WTC11 (cell line): ENCODE data around the gene KNL1. TPM values are rescaled to one million over a fixed set of nuclear protein-coding genes. Genes with fewer than 3 reads are reported as not detected.

ENCODE experiments used
- ATAC-seq: fragments of 200-7000 bp; cut with Tn5 transposase; 2 replicates; pipeline ENCODE4 v1.10.0; 2021; ENCODE audit warnings: mild to moderate bottlenecking, moderate library complexity
- CTCF ChIA-PET: fragments of 300-600 bp; sonication (Branson Sonifier 250); formaldehyde crosslinking; loops from one replicate; lab custom pipeline; 2021; ENCODE audit warnings: antibody characterized with exemption; lab: Charles Lee
- POLR2A ChIA-PET: fragments of 350-600 bp; sonication (Branson Sonifier 250); formaldehyde crosslinking; loops from one replicate; lab custom pipeline; 2021; ENCODE audit warnings: antibody characterized with exemption; lab: Charles Lee
- DNase-seq: peaks from one replicate; pipeline ENCODE4 v3.0.0; 2021; ENCODE audit warnings: low spot score
- H3K27ac Mint-ChIP-seq: 2 replicates; pipeline ENCODE4 v1.8.0; 2021; ENCODE audit warnings: mixed read lengths
- H3K27me3 Mint-ChIP-seq: 2 replicates; pipeline ENCODE4 v1.8.0; 2021; ENCODE audit warnings: low read depth, mild to moderate bottlenecking, moderate library complexity, mixed read lengths
- H3K36me3 Mint-ChIP-seq: 2 replicates; pipeline ENCODE4 v1.8.0; 2021; ENCODE audit warnings: mixed read lengths
- H3K4me1 Mint-ChIP-seq: 2 replicates; pipeline ENCODE4 v1.8.0; 2022; ENCODE audit warnings: mixed read lengths
- H3K4me3 Mint-ChIP-seq: 2 replicates; pipeline ENCODE4 v1.8.0; 2021; ENCODE audit warnings: mild to moderate bottlenecking, moderate library complexity, mixed read lengths
- H3K9me3 Mint-ChIP-seq: 2 replicates; pipeline ENCODE4 v1.8.0; 2021; ENCODE audit warnings: mixed read lengths
- EMX1 ChIP-seq: fragments of 250-450 bp; sonication (Bioruptor Pico); IDR thresholded peaks from 2 replicates; pipeline ENCODE4 v1.8.0; 2021; ENCODE audit warnings: mild to moderate bottlenecking
- ESRRA ChIP-seq: sonication (generic); formaldehyde crosslinking; IDR thresholded peaks from 2 replicates; pipeline ENCODE4 v1.8.1; 2022; ENCODE audit warnings: mild to moderate bottlenecking, missing genetic modification reagents, borderline replicate concordance
- JAZF1 ChIP-seq: fragments of 250-450 bp; sonication (Bioruptor Pico); IDR thresholded peaks from 2 replicates; pipeline ENCODE4 v1.9.0; 2021; ENCODE audit warnings: moderate library complexity, mild to moderate bottlenecking, inconsistent platforms
- JUN ChIP-seq: sonication (generic); formaldehyde crosslinking; IDR thresholded peaks from 2 replicates; pipeline ENCODE4 v1.8.0; 2023; ENCODE audit warnings: mild to moderate bottlenecking, missing genetic modification reagents
- MYBL2 ChIP-seq: sonication (generic); formaldehyde crosslinking; IDR thresholded peaks from 2 replicates; pipeline ENCODE4 v1.8.1; 2023; ENCODE audit warnings: mild to moderate bottlenecking, moderate library complexity, missing genetic modification reagents
- NFYB ChIP-seq: sonication (generic); formaldehyde crosslinking; conservative IDR thresholded peaks from 2 replicates; pipeline ENCODE4 v1.8.0; 2022; ENCODE audit warnings: low read depth, missing genetic modification reagents
- NR3C1 ChIP-seq: sonication (generic); formaldehyde crosslinking; conservative IDR thresholded peaks from 2 replicates; pipeline ENCODE4 v1.8.1; 2023; ENCODE audit warnings: low read depth, mild to moderate bottlenecking, missing genetic modification reagents
- SOX15 ChIP-seq: fragments of 250-450 bp; sonication (Bioruptor Pico); IDR thresholded peaks from 2 replicates; pipeline ENCODE4 v1.9.0; 2021; ENCODE audit warnings: mild to moderate bottlenecking
- ZNF138 ChIP-seq: sonication (generic); formaldehyde crosslinking; conservative IDR thresholded peaks from 2 replicates; pipeline ENCODE4 v1.8.1; 2022; ENCODE audit warnings: mild to moderate bottlenecking, moderate library complexity, missing genetic modification reagents
- ZNF219 ChIP-seq: sonication (generic); formaldehyde crosslinking; IDR thresholded peaks from 2 replicates; pipeline ENCODE4 v1.8.0; 2023; ENCODE audit warnings: missing genetic modification reagents, mild to moderate bottlenecking, borderline replicate concordance
- total RNA-seq: library from RNA; stranded (reverse); gene quantifications from 3 replicates; pipeline ENCODE4 v1.2.3, GENCODE V29; 2021
- TF ChIP-seq, protein P1 (sequence below): fragments of 250-450 bp; sonication (Bioruptor Pico); IDR thresholded peaks from 2 replicates; pipeline ENCODE4 v1.8.0; 2021; ENCODE audit warnings: mild to moderate bottlenecking
- TF ChIP-seq, protein P2 (sequence below): sonication (generic); formaldehyde crosslinking; IDR thresholded peaks from 2 replicates; pipeline ENCODE4 v1.8.1; 2022; ENCODE audit warnings: low read depth, mild to moderate bottlenecking, moderate library complexity, missing genetic modification reagents, borderline replicate concordance
- TF ChIP-seq, protein P3 (sequence below): sonication (generic); formaldehyde crosslinking; IDR thresholded peaks from 2 replicates; pipeline ENCODE4 v1.8.1; 2022; ENCODE audit warnings: low read depth, missing genetic modification reagents, borderline replicate concordance
- TF ChIP-seq, protein P4 (sequence below): sonication (generic); formaldehyde crosslinking; IDR thresholded peaks from 2 replicates; pipeline ENCODE4 v1.8.0; 2023; ENCODE audit warnings: mild to moderate bottlenecking, missing genetic modification reagents
- TF ChIP-seq, protein P5 (sequence below): sonication (generic); formaldehyde crosslinking; IDR thresholded peaks from 2 replicates; pipeline ENCODE4 v1.8.0; 2023; ENCODE audit warnings: missing genetic modification reagents, mild to moderate bottlenecking, borderline replicate concordance
- TF ChIP-seq, protein P6 (sequence below): sonication (generic); formaldehyde crosslinking; IDR thresholded peaks from 2 replicates; pipeline ENCODE4 v1.8.0; 2022; ENCODE audit warnings: mild to moderate bottlenecking, missing genetic modification reagents
- TF ChIP-seq, protein P7 (sequence below): sonication (generic); formaldehyde crosslinking; conservative IDR thresholded peaks from 2 replicates; pipeline ENCODE4 v1.8.1; 2023; ENCODE audit warnings: mild to moderate bottlenecking, low read depth, missing genetic modification reagents, moderate library complexity

KNL1 gene
- total RNA-seq, 1 experiment from 2014 or later, result 24.0 TPM

DNA sequence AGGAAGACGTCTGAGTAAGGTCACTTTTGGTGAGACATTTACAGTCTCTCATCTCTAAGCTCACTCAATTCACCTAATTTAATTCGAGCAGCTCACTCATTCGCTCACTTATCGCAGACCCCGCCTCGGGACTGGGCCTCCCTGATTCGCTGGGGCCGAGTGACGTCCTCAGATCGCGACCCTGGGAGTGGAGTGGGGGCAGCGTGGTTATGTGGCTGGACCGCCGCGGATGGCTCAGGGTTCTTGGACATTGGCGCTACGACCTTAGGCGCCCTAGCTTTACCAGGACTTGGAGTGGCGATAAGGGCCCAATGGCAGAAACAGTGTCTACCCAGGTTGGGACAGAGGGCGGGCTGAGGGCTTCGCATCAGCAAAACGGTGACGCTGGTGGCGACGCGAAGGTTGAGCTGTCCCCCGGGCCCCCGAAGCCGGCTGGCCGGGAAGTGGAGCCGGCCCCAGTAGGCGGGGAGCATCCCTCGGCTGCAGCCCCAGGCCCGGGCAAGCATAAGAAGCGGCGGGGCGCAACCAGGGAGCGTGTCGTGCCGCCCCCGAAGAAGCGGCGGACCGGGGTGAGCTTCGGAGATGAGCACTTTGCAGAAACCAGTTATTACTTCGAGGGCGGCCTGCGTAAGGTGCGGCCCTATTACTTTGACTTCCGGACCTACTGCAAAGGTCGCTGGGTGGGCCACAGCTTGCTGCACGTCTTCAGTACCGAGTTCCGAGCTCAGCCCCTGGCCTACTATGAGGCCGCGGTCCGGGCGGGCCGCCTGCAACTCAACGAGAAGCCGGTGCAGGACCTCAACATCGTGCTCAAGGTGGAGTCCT, 24.7 kb upstream of the KNL1 start, which contains the start of gene RPUSD2 (continued):
- TF ChIP-seq, protein P1, sequence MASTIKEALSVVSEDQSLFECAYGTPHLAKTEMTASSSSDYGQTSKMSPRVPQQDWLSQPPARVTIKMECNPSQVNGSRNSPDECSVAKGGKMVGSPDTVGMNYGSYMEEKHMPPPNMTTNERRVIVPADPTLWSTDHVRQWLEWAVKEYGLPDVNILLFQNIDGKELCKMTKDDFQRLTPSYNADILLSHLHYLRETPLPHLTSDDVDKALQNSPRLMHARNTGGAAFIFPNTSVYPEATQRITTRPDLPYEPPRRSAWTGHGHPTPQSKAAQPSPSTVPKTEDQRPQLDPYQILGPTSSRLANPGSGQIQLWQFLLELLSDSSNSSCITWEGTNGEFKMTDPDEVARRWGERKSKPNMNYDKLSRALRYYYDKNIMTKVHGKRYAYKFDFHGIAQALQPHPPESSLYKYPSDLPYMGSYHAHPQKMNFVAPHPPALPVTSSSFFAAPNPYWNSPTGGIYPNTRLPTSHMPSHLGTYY, result no peak
- TF ChIP-seq NFYB (peak; percentile 63), SOX15 (CRISPR knock-in tag) (no peak), JUN (CRISPR knock-in tag) (no peak), NR3C1 (no peak), ZNF138 (CRISPR knock-in tag) (no peak), ESRRA (CRISPR knock-in tag) (peak; percentile 28; the same call in 1 of the 2 replicates), EMX1 (CRISPR knock-in tag) (no peak), ZNF219 (CRISPR knock-in tag) (0 out of 2 replicates have a peak, but pooled peaks have one; percentile 27), JAZF1 (CRISPR knock-in tag) (no peak)
- TF ChIP-seq, protein P2, sequence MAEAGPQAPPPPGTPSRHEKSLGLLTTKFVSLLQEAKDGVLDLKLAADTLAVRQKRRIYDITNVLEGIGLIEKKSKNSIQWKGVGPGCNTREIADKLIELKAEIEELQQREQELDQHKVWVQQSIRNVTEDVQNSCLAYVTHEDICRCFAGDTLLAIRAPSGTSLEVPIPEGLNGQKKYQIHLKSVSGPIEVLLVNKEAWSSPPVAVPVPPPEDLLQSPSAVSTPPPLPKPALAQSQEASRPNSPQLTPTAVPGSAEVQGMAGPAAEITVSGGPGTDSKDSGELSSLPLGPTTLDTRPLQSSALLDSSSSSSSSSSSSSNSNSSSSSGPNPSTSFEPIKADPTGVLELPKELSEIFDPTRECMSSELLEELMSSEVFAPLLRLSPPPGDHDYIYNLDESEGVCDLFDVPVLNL (CRISPR knock-in tag), result no peak
- TF ChIP-seq, protein P3, sequence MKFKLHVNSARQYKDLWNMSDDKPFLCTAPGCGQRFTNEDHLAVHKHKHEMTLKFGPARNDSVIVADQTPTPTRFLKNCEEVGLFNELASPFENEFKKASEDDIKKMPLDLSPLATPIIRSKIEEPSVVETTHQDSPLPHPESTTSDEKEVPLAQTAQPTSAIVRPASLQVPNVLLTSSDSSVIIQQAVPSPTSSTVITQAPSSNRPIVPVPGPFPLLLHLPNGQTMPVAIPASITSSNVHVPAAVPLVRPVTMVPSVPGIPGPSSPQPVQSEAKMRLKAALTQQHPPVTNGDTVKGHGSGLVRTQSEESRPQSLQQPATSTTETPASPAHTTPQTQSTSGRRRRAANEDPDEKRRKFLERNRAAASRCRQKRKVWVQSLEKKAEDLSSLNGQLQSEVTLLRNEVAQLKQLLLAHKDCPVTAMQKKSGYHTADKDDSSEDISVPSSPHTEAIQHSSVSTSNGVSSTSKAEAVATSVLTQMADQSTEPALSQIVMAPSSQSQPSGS (CRISPR knock-in tag), result no peak
- TF ChIP-seq, protein P4, sequence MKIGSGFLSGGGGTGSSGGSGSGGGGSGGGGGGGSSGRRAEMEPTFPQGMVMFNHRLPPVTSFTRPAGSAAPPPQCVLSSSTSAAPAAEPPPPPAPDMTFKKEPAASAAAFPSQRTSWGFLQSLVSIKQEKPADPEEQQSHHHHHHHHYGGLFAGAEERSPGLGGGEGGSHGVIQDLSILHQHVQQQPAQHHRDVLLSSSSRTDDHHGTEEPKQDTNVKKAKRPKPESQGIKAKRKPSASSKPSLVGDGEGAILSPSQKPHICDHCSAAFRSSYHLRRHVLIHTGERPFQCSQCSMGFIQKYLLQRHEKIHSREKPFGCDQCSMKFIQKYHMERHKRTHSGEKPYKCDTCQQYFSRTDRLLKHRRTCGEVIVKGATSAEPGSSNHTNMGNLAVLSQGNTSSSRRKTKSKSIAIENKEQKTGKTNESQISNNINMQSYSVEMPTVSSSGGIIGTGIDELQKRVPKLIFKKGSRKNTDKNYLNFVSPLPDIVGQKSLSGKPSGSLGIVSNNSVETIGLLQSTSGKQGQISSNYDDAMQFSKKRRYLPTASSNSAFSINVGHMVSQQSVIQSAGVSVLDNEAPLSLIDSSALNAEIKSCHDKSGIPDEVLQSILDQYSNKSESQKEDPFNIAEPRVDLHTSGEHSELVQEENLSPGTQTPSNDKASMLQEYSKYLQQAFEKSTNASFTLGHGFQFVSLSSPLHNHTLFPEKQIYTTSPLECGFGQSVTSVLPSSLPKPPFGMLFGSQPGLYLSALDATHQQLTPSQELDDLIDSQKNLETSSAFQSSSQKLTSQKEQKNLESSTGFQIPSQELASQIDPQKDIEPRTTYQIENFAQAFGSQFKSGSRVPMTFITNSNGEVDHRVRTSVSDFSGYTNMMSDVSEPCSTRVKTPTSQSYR (CRISPR knock-in tag), result peak; percentile 82; the same call in 1 of the 2 replicates

DNA sequence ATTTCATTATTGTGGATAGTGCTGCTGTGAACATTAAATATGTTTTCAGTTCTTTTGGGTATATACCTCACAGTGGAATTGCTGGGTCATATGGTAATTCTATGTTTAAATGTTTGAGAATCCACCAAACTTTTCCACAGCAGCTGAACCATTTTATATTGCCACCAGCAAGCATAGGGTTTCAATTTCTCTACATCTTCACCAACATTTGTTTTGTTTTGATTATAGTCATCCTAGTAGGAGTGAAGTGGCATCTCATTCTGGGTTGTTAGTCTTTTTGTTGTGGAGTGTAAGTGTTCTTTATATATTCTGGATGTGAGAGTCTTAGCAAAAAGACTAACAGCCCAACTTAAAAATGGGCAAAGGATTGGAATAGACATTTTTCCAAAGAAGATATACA, 18.9 kb upstream of the KNL1 start:
- Mint-ChIP-seq H3K9me3 (peaks cover 4% of the 10 kb centered on the region), H3K27me3 (no peaks in the 10 kb centered on the region; the same call in 1 of the 2 replicates), H3K4me3 (no peak overlapping the region), H3K27ac (no peak overlapping the region), H3K36me3 (peaks cover 27% of the 10 kb centered on the region), H3K4me1 (peaks cover 9% of the 10 kb centered on the region)
- no peak for DNase-seq
- CTCF ChIA-PET, result interaction anchor here (0.9 kb wide), 1 partner anchor 14 kb away, joined by 4 read pairs; no protein-coding TSS in a partner anchor
- ATAC-seq, result no peak
- POLR2A ChIA-PET, result no interaction called here
- TF ChIP-seq MYBL2 (no peak), NR3C1 (no peak)
- TF ChIP-seq, protein P5, sequence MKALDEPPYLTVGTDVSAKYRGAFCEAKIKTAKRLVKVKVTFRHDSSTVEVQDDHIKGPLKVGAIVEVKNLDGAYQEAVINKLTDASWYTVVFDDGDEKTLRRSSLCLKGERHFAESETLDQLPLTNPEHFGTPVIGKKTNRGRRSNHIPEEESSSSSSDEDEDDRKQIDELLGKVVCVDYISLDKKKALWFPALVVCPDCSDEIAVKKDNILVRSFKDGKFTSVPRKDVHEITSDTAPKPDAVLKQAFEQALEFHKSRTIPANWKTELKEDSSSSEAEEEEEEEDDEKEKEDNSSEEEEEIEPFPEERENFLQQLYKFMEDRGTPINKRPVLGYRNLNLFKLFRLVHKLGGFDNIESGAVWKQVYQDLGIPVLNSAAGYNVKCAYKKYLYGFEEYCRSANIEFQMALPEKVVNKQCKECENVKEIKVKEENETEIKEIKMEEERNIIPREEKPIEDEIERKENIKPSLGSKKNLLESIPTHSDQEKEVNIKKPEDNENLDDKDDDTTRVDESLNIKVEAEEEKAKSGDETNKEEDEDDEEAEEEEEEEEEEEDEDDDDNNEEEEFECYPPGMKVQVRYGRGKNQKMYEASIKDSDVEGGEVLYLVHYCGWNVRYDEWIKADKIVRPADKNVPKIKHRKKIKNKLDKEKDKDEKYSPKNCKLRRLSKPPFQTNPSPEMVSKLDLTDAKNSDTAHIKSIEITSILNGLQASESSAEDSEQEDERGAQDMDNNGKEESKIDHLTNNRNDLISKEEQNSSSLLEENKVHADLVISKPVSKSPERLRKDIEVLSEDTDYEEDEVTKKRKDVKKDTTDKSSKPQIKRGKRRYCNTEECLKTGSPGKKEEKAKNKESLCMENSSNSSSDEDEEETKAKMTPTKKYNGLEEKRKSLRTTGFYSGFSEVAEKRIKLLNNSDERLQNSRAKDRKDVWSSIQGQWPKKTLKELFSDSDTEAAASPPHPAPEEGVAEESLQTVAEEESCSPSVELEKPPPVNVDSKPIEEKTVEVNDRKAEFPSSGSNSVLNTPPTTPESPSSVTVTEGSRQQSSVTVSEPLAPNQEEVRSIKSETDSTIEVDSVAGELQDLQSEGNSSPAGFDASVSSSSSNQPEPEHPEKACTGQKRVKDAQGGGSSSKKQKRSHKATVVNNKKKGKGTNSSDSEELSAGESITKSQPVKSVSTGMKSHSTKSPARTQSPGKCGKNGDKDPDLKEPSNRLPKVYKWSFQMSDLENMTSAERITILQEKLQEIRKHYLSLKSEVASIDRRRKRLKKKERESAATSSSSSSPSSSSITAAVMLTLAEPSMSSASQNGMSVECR (CRISPR knock-in tag), result no peak
- TF ChIP-seq, protein P6, sequence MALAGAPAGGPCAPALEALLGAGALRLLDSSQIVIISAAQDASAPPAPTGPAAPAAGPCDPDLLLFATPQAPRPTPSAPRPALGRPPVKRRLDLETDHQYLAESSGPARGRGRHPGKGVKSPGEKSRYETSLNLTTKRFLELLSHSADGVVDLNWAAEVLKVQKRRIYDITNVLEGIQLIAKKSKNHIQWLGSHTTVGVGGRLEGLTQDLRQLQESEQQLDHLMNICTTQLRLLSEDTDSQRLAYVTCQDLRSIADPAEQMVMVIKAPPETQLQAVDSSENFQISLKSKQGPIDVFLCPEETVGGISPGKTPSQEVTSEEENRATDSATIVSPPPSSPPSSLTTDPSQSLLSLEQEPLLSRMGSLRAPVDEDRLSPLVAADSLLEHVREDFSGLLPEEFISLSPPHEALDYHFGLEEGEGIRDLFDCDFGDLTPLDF (CRISPR knock-in tag), result no peak
- TF ChIP-seq, protein P7, sequence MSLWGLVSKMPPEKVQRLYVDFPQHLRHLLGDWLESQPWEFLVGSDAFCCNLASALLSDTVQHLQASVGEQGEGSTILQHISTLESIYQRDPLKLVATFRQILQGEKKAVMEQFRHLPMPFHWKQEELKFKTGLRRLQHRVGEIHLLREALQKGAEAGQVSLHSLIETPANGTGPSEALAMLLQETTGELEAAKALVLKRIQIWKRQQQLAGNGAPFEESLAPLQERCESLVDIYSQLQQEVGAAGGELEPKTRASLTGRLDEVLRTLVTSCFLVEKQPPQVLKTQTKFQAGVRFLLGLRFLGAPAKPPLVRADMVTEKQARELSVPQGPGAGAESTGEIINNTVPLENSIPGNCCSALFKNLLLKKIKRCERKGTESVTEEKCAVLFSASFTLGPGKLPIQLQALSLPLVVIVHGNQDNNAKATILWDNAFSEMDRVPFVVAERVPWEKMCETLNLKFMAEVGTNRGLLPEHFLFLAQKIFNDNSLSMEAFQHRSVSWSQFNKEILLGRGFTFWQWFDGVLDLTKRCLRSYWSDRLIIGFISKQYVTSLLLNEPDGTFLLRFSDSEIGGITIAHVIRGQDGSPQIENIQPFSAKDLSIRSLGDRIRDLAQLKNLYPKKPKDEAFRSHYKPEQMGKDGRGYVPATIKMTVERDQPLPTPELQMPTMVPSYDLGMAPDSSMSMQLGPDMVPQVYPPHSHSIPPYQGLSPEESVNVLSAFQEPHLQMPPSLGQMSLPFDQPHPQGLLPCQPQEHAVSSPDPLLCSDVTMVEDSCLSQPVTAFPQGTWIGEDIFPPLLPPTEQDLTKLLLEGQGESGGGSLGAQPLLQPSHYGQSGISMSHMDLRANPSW (CRISPR knock-in tag), result no peak
